Breast epithelium (tissue), 3 donors: Measurements from ENCODE around the gene LRRC40.

Source experiments
- CTCF ChIP-seq, 3 donors: fragments of 450-650 bp; IDR thresholded peaks; one replicate each; pipeline ENCODE4 v1.5.1; 2016 to 2017; ENCODE audit warnings: antibody characterized with exemption in 3 of 3, mild to moderate bottlenecking in 3 of 3, moderate library complexity in 3 of 3
- POLR2A ChIP-seq: fragments of 450-650 bp; IDR thresholded peaks from one replicate; pipeline ENCODE4 v1.6.1; 2016; ENCODE audit warnings: antibody characterized with exemption, mild to moderate bottlenecking, moderate library complexity
- POLR2AphosphoS5 ChIP-seq, 3 donors: sonication (generic); formaldehyde crosslinking; IDR thresholded peaks; one replicate each; pipeline ENCODE4 v1.6.1; 2017; ENCODE audit warnings: antibody characterized with exemption in 3 of 3

- TF ChIP-seq POLR2A (no peak), CTCF (IDR thresholded peaks at IDR 0.05) (no peak), POLR2AphosphoS5 (IDR thresholded peaks at IDR 0.05) (no peak)
Measured at GRCh38 chr1:70168283-70168682, 37.1 kb downstream of the LRRC40 start.
